RPMI8226 (cell line): ENCODE results near the gene EFCAB12.
A peak's percentile ranks its signal among the peaks of the same experiment; 100 is the strongest.
"Not testable (repeated sequence)": the region's sequence is repeated elsewhere in the genome, so short reads cannot be mapped to it uniquely, and the experiment has no call there.

ENCODE experiments used
- DNase-seq: peaks from one replicate; pipeline ENCODE4 v3.0.0-alpha.2; 2015

The EFCAB12 gene

DNA sequence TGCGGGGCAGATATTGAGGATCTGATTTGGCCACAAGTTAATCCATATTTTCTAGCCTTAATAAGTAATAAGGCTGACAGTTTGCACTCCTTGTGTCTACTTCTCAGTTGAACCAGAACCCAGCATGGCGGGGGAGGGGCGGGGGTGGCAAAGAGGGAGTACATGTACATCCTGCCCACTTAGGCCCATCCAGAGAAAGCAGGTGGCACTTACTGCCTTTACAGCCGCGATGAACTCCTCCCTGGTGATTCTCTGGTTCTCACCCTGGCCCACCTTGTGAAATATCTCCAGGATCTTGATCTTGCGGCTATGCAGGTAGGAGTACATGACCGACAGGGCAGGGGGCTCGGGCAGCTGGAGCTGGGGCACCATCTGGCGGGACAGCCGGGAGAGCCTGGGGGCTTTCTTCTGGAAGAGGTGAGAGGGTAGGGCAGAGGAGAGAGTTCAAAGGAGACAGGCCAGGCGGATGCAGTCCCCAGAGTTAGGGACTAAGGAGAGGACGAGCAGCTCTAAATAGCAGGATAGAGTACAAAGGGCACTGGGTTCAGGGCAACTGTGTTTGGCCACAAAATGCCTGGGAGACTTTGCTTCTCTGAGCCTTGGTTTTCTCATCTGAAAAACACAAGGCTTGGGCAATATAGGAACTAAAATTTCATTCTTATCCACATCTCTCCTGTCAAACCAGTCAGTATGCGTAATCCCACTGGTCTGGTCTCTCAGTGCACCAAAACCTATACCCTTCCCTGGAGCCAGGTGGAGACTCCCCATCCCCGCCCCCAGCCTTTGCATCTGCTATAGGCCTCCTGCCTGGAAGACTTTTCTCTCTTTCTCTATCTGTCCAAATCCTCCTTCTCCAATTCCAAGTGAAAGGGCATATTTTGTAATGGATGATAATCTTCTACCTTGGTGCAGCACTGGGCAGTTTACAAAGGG lies 10.1 kb downstream of the EFCAB12 start:
- DNase-seq, result no peak

GRCh38 chr3:129417326-129417725 lies 11.1 kb downstream of the EFCAB12 start:
- DNase-seq, result no peak

GRCh38 chr3:129416415-129416814 lies 12.0 kb downstream of the EFCAB12 start:
- no peak for DNase-seq

- no peak for DNase-seq
These were observed 12.6 kb downstream of the EFCAB12 start for GRCh38 chr3:129415830-129416229.

GRCh38 chr3:129415378-129415777 lies 13.1 kb downstream of the EFCAB12 start:
- no peak for DNase-seq

DNA sequence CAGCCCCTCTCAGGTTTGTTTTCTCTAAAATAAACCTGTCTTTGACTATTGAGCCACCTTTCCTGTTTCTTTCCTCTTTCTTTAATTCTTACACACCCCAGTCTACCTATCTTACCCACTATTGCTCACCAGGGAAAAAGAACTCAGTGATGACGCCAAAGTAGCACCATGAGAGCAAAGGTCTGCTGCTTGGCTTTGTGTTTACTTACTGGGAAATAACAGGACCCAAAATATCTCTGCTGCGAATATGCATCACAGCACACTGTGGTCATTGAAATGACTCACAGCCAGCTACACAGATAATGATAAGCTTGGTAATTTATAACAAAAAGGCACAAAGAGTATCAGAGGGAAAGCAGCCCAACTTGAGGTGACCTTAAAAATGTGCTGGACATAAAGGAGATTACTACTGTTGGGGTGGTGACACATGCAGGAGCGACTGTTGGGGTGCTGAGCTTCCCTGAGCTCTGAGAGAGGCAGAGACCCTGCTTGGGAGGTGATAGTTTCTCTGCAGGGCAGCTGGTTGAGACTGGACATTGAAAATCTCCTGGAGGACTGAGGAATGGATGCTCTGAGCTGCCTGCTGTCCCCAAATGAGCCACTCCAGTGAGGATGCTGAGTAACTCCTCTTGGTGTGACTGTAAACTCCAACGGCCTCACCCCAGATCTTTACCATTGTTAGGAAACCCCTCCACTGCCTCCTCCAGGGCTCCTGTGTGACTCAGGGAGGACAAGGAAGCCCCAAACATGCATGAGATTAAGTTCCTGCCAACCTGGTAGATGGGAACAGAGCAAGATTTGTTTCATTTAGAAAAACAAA lies 14.5 kb downstream of the EFCAB12 start:
- DNase-seq, result no peak

DNA sequence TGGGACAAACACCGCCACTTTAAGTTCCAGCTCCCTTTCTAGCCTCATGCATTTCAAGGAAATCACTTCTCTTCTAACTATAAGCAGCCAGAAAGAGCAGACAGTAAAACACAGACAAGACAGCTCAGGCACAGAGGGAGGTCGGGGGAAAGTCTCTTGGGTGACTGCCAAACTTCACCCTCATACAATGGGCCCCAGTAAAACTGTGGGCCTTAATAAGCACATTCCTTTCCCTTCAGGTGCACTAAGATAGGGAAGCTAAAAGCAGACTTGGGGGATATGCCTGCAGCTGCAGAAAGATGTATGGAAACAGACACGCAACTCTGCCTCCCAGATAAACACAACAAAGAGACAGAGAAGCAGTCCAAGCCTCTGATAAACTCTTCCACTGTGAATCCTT lies 15.2 kb downstream of the EFCAB12 start:
- DNase-seq, result not testable (repeated sequence)

DNA sequence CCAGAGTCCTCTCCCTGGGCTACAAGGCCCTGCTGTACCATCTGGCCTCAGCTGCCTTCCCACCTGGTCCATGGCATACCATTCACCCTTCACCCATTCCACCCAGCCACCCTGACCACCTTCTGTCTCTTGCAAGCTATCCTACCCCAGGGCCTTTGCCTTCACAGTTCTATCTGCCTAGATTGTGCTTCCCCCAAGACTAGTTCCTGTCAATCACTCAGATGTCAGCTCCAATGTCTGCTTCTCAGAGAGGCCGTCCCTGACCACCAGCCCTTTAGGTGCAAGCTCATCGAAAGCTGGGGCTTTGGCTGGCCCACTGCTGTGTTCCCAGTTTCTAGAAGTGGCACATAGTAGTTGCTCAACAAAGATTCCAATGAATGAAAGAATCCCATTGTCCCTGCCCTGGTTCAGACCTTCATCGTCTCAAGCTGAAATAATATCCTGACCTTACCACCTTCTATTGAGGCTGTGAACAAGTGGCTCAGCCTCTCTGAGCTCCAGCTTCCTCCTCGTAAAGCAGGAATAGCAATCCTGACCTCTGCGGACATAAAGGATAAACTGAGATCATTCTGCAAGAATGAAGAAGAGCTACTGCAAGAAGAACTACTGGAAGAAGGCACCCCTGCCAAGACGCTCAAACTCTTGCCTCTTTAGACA lies 15.8 kb downstream of the EFCAB12 start:
- DNase-seq, result no peak

DNA sequence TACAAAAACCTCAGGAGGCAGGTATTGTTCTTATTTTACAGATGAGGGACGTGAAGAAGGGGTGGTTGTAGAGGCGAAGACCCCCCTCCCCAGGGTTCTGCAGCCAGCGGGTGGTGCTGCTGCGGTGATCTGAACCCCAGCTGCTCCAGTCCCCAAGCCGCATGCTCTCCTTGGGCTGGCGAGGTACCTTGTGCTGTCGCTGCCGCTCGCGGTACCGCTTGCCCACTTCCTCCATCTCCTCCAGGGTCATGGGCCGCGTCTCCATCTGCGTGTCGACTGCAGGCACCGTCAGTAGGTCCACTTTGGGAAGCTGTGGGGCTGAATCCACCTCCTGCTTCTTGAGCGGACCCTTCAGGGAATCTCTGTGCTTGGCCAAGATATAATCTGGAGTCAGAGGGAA lies 17.5 kb downstream of the EFCAB12 start:
- no peak for DNase-seq

GRCh38 chr3:129409541-129409940 lies 18.9 kb downstream of the EFCAB12 start:
- no peak for DNase-seq

DNA sequence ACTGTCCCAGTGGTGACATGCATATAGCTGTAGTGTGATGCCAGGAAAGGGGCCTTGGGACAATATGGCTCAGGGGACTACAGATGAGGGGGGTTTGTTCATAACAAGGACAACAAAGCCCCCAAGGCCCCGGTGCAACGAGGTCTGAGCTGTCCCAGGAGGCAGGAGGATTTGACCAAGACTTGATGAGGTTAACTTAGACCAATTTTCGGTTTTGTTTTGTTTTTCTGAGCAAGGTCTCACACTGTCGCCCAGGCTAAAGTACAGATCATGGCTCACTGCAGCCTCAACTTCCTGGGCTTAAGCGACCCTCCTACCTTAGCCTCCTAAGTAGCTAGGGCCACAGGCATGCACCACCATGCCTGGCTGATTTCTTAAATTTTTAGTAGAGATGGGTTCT lies 23.8 kb downstream of the EFCAB12 start:
- no peak for DNase-seq

DNA sequence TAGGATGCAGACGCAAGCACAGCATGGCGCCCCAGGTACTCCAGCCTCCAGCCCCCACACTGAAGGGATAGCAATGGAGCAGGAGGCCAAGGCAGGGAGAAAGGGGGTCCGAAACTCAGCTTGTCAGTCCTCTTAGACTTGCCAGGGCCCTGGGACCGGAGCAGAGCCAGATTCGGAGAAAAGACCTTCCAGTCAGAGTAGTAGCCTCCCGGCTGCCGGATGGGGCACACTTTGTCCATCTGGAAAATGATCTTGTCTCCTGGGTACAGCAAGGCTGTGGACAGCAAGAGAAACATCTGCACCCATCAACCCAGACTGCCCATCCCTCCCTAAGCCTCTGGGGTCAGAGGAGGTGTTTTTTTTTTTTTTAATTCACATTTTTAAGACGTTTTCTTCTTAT lies 24.3 kb downstream of the EFCAB12 start:
- no peak for DNase-seq

DNA sequence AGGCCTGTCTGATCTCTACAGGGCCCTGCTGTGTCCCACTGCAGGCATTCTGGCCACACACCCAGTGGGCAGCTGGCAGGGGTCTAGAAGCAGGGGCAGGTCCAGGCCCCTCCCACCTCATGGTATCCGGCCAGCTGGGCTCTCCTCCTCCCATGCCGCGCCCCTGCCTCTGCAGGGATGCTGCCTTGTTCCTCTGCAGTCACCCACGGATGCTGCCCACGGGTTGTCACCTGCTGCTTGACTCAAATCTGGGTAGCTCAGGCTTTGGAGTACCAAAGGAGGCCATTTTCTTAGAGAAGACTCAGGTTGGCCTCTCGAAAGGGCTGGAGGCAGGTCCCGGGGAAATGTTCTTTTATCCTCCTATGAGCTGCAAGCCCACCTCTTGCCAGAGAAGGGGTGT lies 25.0 kb downstream of the EFCAB12 start:
- no peak for DNase-seq

DNA sequence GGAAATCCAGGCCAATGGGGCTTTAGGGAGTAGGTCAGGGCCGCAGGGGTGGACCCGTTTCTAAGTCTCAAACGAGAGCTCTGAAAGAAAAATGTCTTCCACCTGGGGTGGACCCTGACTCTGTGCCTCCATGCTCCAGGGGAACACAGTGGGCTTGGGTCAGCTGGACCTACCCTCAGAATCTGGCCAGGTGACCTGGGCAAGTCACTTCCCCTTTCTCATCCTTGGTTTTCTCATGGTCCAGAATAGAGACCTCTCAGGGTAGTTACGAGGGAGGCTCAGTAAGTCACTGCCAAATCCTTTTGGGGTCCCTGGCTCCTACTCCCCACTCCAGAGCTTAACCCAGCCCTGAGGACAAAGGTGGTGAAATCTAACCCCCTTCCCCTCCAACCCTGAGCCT lies 25.8 kb downstream of the EFCAB12 start:
- no peak for DNase-seq

GRCh38 chr3:129402210-129402609 lies 26.2 kb downstream of the EFCAB12 start:
- DNase-seq, result no peak

DNA sequence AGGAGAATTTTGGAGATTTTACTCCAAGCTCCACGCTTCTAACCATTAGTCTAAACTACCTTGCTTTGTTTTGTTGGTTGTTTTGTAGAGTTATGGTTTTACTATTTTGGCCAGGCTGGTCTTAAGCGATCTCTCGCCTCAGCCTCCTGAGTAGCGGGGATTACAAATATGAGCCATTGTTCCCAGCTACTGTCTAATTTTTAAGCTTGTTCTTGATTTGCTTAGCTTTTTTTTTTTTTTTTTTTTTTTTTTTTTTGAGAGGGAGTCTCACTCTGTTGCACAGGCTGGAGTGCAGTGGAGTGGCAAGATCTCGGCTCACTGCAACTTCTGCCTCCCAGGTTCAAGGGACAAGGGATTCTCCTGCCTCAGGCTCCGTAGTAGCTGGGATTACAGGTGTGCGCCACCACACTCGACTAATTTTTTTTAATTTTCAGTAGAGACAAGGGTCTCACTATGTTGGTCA lies 28.5 kb downstream of the EFCAB12 start:
- DNase-seq, result no peak

DNA sequence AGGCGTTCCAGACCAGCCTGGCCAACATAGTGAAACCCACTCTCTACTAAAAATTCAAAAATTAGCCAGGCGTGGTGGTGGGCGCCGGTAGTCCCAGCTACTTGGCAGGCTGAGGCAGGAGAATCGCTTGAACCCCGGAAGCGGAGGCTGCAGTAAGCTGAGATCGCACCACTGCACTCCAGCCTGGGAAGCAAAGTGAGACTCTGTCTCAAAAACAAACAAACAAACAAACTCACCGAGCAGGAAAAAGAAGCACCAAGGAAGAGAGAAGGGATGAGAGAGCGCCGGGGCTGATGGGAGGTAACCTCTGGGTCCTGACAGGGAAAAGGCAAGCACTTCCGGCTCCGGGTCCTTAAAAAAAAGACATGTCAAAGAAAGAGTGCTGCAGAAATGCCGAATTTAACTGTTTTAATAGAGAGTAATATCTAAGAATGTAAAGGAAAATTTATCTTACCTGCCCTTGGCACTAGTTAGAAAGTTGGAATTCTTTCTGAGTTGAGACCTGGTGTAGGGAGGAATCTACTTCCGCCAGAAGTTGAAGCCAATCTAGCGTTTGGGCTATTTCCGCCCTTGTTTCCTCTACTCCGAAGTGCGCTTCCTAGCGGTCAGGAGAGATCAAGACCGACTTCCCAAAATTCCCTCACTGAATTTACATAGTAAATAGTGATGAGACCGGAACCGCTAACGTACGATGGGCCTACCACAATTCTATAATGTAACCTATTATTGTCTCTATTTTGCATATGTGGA lies 29.1 kb downstream of the EFCAB12 start:
- peak; percentile 92 for DNase-seq

GRCh38 chr3:129398803-129399144 lies 29.7 kb downstream of the EFCAB12 start:
- DNase-seq, result no peak

- DNase-seq, result not testable (repeated sequence)
These were observed 34.5 kb downstream of the EFCAB12 start for GRCh38 chr3:129393760-129394564.

GRCh38 chr3:129393271-129393670 lies 35.2 kb downstream of the EFCAB12 start:
- no peak for DNase-seq

DNA sequence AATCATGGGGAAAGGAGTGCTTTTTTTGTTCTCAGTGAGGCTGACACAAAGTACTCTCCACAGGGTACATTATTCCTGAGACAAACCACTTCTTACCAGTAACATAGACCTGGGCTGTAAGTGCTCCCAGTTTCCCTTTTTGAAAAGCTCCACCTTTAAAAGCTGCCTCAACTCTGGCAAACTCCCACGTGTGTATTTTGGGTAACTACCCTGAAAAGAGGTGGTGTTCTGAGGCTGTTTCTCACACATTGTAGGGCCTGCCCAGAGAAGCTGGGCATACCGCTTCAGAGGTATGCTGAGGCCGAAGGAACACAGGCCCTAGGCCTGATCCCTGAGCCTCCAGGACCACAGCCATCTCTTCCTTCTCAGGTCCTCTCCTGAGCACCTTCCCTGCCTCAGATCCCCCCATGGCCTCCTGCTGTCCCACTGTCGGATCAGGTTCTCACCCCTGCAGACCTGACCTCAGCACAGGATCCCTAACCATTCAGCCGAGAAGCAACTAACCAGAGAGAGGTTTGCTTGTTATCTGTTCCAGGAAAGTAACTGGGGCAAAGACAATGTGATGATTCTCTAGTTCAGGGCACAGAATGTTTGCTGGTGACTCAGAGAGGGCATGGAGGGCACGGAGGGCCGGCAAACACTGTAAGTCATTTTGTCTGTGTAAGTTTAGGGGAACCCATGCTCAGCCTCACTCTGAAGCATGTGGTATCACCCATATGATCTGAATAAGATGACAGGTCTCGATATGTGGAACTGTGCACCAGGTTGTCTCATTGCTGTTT lies 36.1 kb downstream of the EFCAB12 start:
- DNase-seq, result not testable (repeated sequence)
